Caco-2 (cell line): ENCODE data around the gene HOXC9. TPM values are rescaled to one million over a fixed set of nuclear protein-coding genes. Genes with fewer than 3 reads are reported as not detected.

ENCODE experiments used
- BruUV-seq: library from RNA; stranded (reverse); fragments of 400-500 nt; replicated peaks from 2 replicates; lab custom pipeline; 2021; lab: Mats Ljungman, UMichigan
- CTCF ChIA-PET: fragments of 300-600 bp; sonication (Branson Sonifier 250); formaldehyde crosslinking; loops from one replicate; lab custom pipeline; 2022; ENCODE audit warnings: antibody characterized with exemption; lab: Charles Lee
- POLR2A ChIA-PET: fragments of 300-600 bp; sonication (Branson Sonifier 250); formaldehyde crosslinking; loops from one replicate; lab custom pipeline; 2022; ENCODE audit warnings: antibody characterized with exemption; lab: Charles Lee
- DNase-seq, 2 experiments: peaks; one replicate each; pipeline versions ENCODE4 v3.0.0 to v3.0.0-alpha.2; 2020 to 2022
- H3K27me3 ChIP-seq: replicated peaks from 2 replicates; pipeline ENCODE4 v1.6.0; 2011; ENCODE audit warnings: low read length; ENCODE audit not compliant: control insufficient read depth, insufficient read depth
- H3K36me3 ChIP-seq: 2 replicates; pipeline ENCODE4 v1.5.1; 2011; ENCODE audit warnings: low read length; ENCODE audit not compliant: control insufficient read depth, insufficient read depth
- H3K4me1 ChIP-seq: fragments of 250-450 bp; sonication (Bioruptor Pico); 2 replicates; pipeline ENCODE4 v1.5.1; 2020; ENCODE audit warnings: mild to moderate bottlenecking
- H3K4me3 ChIP-seq: 2 replicates; pipeline ENCODE4 v1.5.1; 2011; ENCODE audit warnings: low read depth, mild to moderate bottlenecking, control low read depth, low read length
- H3K9me3 ChIP-seq: fragments of 250-450 bp; sonication (Bioruptor Pico); 2 replicates; pipeline ENCODE4 v1.5.1; 2020; ENCODE audit warnings: mild to moderate bottlenecking, moderate library complexity
- H3K27ac Mint-ChIP-seq: one replicate; pipeline ENCODE4 v1.8.0; 2022; ENCODE audit warnings: mixed read lengths; ENCODE audit not compliant: unreplicated experiment
- H3K27me3 Mint-ChIP-seq: one replicate; pipeline ENCODE4 v1.8.0; 2022; ENCODE audit warnings: mixed read lengths; ENCODE audit not compliant: insufficient read depth, unreplicated experiment
- H3K36me3 Mint-ChIP-seq: one replicate; pipeline ENCODE4 v1.8.0; 2022; ENCODE audit warnings: mild to moderate bottlenecking, mixed read lengths; ENCODE audit not compliant: insufficient read depth, unreplicated experiment
- H3K4me1 Mint-ChIP-seq: one replicate; pipeline ENCODE4 v1.8.0; 2022; ENCODE audit warnings: low read depth, mixed read lengths; ENCODE audit not compliant: unreplicated experiment
- H3K4me3 Mint-ChIP-seq: one replicate; pipeline ENCODE4 v1.8.0; 2022; ENCODE audit warnings: mild to moderate bottlenecking, moderate library complexity, mixed read lengths; ENCODE audit not compliant: unreplicated experiment
- H3K9me3 Mint-ChIP-seq: one replicate; pipeline ENCODE4 v1.8.0; 2022; ENCODE audit warnings: mixed read lengths; ENCODE audit not compliant: unreplicated experiment
- intact Hi-C: fragments of 100-400 bp; cut with micrococcal nuclease; formaldehyde crosslinking; loops from one replicate; pipeline ENCODE4 v1.10.0; 2022; ENCODE audit not compliant: unreplicated experiment
- total RNA-seq: library from RNA; stranded (reverse); gene quantifications from 2 replicates; pipeline ENCODE4 v1.2.3, GENCODE V29; 2022
- TF ChIP-seq, protein P1 (sequence below), 2 experiments: fragments of 200-600 bp in 1 of 2; IDR thresholded peaks; 1 replicate in 1 of 2; 2 replicates in 1 of 2; pipeline versions ENCODE4 v1.5.1 to v1.8.0; 2011 to 2022; ENCODE audit warnings: antibody characterized with exemption in 1 of 2, control low read depth in 1 of 2, inconsistent platforms in 1 of 2, low read depth in 1 of 2, low read length in 1 of 2, mild to moderate bottlenecking in 1 of 2, moderate library complexity in 1 of 2; ENCODE audit not compliant: insufficient read depth in 1 of 2, severe bottlenecking in 1 of 2, unreplicated experiment in 1 of 2

The HOXC9 gene
- total RNA-seq, 1 experiment from 2014 or later = 2.9 TPM

DNA sequence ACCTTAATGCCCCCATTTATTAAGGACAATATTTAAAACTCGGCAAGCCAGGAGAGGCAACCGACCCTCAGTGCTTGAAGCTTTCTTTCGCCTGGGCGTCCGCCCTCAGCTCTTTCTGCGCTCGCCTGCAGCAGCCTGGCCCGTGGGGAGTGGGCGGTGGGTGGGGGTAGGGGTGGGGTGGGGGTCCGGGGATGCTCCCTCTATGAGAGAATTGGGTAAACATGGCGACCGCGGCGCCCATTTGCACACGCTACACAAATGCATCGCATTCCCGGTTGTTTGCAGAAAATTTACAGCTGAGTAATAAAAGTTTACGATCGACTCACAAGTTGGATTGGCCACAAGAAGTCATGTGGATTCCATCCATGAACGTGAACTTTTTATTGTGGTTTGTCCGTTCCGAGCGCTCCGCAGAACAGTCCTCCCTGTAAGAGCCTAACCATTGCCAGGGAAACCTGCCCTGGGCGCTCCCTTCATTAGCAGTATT is 16.6 kb downstream of the HOXC9 start:
- H3K4me3 ChIP-seq = peak overlapping the region; percentile 58
- no TSS peak for BruUV-seq

DNA sequence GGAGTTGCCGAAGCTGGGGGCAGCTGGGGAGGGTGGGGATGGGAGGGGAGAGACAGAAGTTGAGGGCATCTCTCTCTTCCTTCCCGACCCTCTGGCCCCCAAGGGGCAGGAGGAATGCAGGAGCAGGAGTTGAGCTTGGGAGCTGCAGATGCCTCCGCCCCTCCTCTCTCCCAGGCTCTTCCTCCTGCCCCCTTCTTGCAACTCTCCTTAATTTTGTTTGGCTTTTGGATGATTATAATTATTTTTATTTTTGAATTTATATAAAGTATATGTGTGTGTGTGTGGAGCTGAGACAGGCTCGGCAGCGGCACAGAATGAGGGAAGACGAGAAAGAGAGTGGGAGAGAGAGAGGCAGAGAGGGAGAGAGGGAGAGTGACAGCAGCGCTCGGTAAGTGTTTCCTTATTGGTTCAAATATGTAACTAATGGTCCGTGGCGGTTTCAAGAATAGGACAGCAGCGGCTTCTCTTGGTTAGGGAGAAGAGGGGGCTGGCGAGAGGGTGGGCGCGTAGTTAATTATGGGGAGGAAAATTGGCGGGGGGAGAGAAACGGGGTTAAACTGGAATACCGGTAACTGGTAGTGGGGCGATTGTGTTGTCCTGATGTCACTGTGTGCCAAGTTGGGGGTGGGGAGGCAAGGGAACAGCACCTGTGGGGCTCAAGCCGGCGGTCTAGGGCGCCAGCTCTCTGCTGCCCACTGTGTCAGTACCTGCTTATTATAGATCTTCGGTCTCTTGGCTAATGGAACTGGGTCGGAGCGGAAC is 17.2 kb downstream of the HOXC9 start:
- Histone ChIP-seq H3K9me3 (no peaks in the 10 kb centered on the region), H3K4me3 (peak overlapping the region; percentile 58), H3K4me1 (peaks cover 34% of the 10 kb centered on the region), H3K36me3 (no peaks in the 10 kb centered on the region; the same call in 1 of the 2 replicates), H3K27me3 (no peaks in the 10 kb centered on the region)
- H3K4me3 Mint-ChIP-seq = peak overlapping the region; percentile 98
- ChIA-PET POLR2A (interaction anchor here (0.6 to 2.2 kb wide), 8 partner anchors 9 to 263 kb away, joined by 3 to 25 read pairs (median 4); partner anchors contain the start of genes CBX5, HNRNPA1, HOXC10 and HOXC4), CTCF (interaction anchor here (0.6 to 2.5 kb wide), 20 partner anchors 9 to 773 kb away, joined by 3 to 84 read pairs (median 6); partner anchors contain the start of genes COPZ1, HOXC10 and HOXC8)
- intact Hi-C loops = loop anchor here (5.0 kb wide), 1 partner anchor 40 kb away; no protein-coding TSS in a partner anchor
- DNase-seq = peak; percentile 37 to 59
- H3K9me3 Mint-ChIP-seq = no peaks in the 10 kb centered on the region
- TF ChIP-seq, protein P1, sequence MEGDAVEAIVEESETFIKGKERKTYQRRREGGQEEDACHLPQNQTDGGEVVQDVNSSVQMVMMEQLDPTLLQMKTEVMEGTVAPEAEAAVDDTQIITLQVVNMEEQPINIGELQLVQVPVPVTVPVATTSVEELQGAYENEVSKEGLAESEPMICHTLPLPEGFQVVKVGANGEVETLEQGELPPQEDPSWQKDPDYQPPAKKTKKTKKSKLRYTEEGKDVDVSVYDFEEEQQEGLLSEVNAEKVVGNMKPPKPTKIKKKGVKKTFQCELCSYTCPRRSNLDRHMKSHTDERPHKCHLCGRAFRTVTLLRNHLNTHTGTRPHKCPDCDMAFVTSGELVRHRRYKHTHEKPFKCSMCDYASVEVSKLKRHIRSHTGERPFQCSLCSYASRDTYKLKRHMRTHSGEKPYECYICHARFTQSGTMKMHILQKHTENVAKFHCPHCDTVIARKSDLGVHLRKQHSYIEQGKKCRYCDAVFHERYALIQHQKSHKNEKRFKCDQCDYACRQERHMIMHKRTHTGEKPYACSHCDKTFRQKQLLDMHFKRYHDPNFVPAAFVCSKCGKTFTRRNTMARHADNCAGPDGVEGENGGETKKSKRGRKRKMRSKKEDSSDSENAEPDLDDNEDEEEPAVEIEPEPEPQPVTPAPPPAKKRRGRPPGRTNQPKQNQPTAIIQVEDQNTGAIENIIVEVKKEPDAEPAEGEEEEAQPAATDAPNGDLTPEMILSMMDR (IDR thresholded peaks at IDR 0.05; ENCODE audit: insufficient read depth in 1 of 2, low read depth in 1 of 2, low read length in 1 of 2, severe bottlenecking in 1 of 2, unreplicated experiment in 1 of 2) = peak; percentile 8 to 19
- BruUV-seq = no TSS peak
- H3K27ac Mint-ChIP-seq = peak overlapping the region; percentile 83
- peaks cover 6% of the 10 kb centered on the region for H3K36me3 Mint-ChIP-seq
- H3K4me1 Mint-ChIP-seq = peaks cover 30% of the 10 kb centered on the region
- no peaks in the 10 kb centered on the region for H3K27me3 Mint-ChIP-seq

More for the DNA sequence above, 16.6 kb downstream of the HOXC9 start:
- Histone ChIP-seq H3K27me3 (no peaks in the 10 kb centered on the region), H3K4me1 (peaks cover 35% of the 10 kb centered on the region), H3K36me3 (no peaks in the 10 kb centered on the region; the same call in 1 of the 2 replicates), H3K9me3 (no peaks in the 10 kb centered on the region)
- peaks cover 32% of the 10 kb centered on the region for H3K4me1 Mint-ChIP-seq
- peak overlapping the region; percentile 98 for H3K4me3 Mint-ChIP-seq
- peaks cover 6% of the 10 kb centered on the region for H3K36me3 Mint-ChIP-seq
- intact Hi-C loops = loop anchor here (5.0 kb wide), 1 partner anchor 39 kb away; no protein-coding TSS in a partner anchor
- POLR2A ChIA-PET = interaction anchor here (0.5 to 2.2 kb wide), 6 partner anchors 8 to 184 kb away, joined by 3 to 25 read pairs (median 3); partner anchors contain the start of genes HOXC10, HOXC4, HOXC8 and SMUG1
- TF ChIP-seq, protein P1 (IDR thresholded peaks at IDR 0.05; ENCODE audit: insufficient read depth in 1 of 2, low read depth in 1 of 2, low read length in 1 of 2, severe bottlenecking in 1 of 2, unreplicated experiment in 1 of 2) = no peak
- peak overlapping the region; percentile 83 for H3K27ac Mint-ChIP-seq
- CTCF ChIA-PET = interaction anchor here (0.6 to 2.5 kb wide), 13 partner anchors 9 to 585 kb away, joined by 3 to 84 read pairs (median 9); partner anchors contain the start of genes HOXC10 and HOXC8
- no peaks in the 10 kb centered on the region for H3K27me3 Mint-ChIP-seq
- DNase-seq = peak; percentile 57
- no peaks in the 10 kb centered on the region for H3K9me3 Mint-ChIP-seq
